Right cardiac atrium (tissue), 5 donors: ENCODE data around the gene KRT2. TPM values are rescaled to one million over a fixed set of nuclear protein-coding genes. Genes with fewer than 3 reads are reported as not detected.

ENCODE experiments used
- ATAC-seq, 2 donors: fragments of 200-7000 bp; cut with Tn5 transposase; one replicate each; pipeline versions ENCODE4 v1.8.0 to v1.9.1; 2020; ENCODE audit warnings: moderate library complexity in 2 of 2, mild to moderate bottlenecking in 1 of 2
- DNase-seq, 3 donors: peaks; one replicate each; pipeline ENCODE4 v3.0.0-alpha.2; 2020
- H3K27ac ChIP-seq: one replicate; pipeline ENCODE4 v1.5.1; 2013; ENCODE audit warnings: mild to moderate bottlenecking, low read length, control low read depth, moderate library complexity
- H3K27me3 ChIP-seq: one replicate; pipeline ENCODE4 v1.6.1; 2013; ENCODE audit not compliant: control insufficient read depth, insufficient read depth
- H3K4me1 ChIP-seq: one replicate; pipeline ENCODE4 v1.6.1; 2013; ENCODE audit warnings: low read length; ENCODE audit not compliant: control insufficient read depth, insufficient read depth
- H3K4me3 ChIP-seq: one replicate; pipeline ENCODE4 v1.5.1; 2013; ENCODE audit warnings: low read length, control low read depth
- H3K9me3 ChIP-seq: one replicate; pipeline ENCODE4 v1.6.1; 2013; ENCODE audit warnings: low read length; ENCODE audit not compliant: control insufficient read depth
- WGBS: extraction: QIAGEN DNeasy Blood & Tissue Kit; methylation state at CpG from one replicate; pipeline ENCODE4 v1.1.7; 2013; 5-methylcytosine and 5-hydroxymethylcytosine counted together
- intact Hi-C, 4 donors: fragments of 100-400 bp; cut with DNase I; formaldehyde crosslinking; loops; one replicate each; pipeline versions ENCODE4 v1.11.0 to v1.14.0; 2022 to 2023
- polyA plus RNA-seq: library from polyadenylated mRNA; stranded (reverse); fragments of 200-250 nt; gene quantifications from one replicate; pipeline ENCODE4 v1.2.3, GENCODE V29; 2013
- total RNA-seq, 4 donors: library from RNA; stranded (reverse); fragmentation: NEBNext Ultra II Directional; extraction: Animal tissue kit (Norgen Biotek cat#: 25700); gene quantifications; one replicate each; pipeline ENCODE4 v1.2.1, GENCODE V29; 2021
- donor health status: healthy with polysubstance abuse.
- donor health status: DM: no; HTN: yes; CAD: no.
- donor health status: DM: no; HTN: no; CAD: no.
- donor health status: DM: no; HTN: yes; CAD: no; lungs with severe emphysema.
- donor health status: DM: yes; HTN: yes; CAD: no.

Gene KRT2
- total and polyA plus RNA-seq, 5 donors, result not detected

- no peaks in the 10 kb centered on the region for H3K4me1 ChIP-seq
- H3K27me3 ChIP-seq, result no peaks in the 10 kb centered on the region
- 83% methylated on average over 12 of the region's 12 CpGs for WGBS
- DNase-seq, result no peak
- ATAC-seq, result no peak
- no peaks in the 10 kb centered on the region for H3K9me3 ChIP-seq
- H3K4me3 ChIP-seq, result no peak overlapping the region
- H3K27ac ChIP-seq, result no peak overlapping the region
- intact Hi-C loops, result no loop called here
These were observed 22.6 kb downstream of the KRT2 start for GRCh38 chr12:52629281-52630007.

- DNase-seq, result no peak
- Histone ChIP-seq H3K9me3 (no peaks in the 10 kb centered on the region), H3K4me1 (no peaks in the 10 kb centered on the region), H3K4me3 (no peak overlapping the region), H3K27ac (no peak overlapping the region), H3K27me3 (no peaks in the 10 kb centered on the region)
- no peak for ATAC-seq
- intact Hi-C loops, result no loop called here
- 77% methylated on average over 2 of the region's 2 CpGs for WGBS
These were observed 23.2 kb downstream of the KRT2 start for GRCh38 chr12:52628841-52629240.

- DNase-seq, result no peak
- Histone ChIP-seq H3K4me1 (no peaks in the 10 kb centered on the region), H3K27me3 (no peaks in the 10 kb centered on the region), H3K27ac (no peak overlapping the region), H3K9me3 (no peaks in the 10 kb centered on the region), H3K4me3 (no peak overlapping the region)
- intact Hi-C loops, result no loop called here
- 80% methylated on average over 4 of the region's 4 CpGs for WGBS
- ATAC-seq, result no peak
These were observed 23.9 kb downstream of the KRT2 start for GRCh38 chr12:52628111-52628507.

- H3K9me3 ChIP-seq, result no peaks in the 10 kb centered on the region
- 52% methylated on average over 2 of the region's 2 CpGs for WGBS
- intact Hi-C loops, result no loop called here
- ATAC-seq (no peak), DNase-seq (no peak)
- H3K27ac ChIP-seq, result no peak overlapping the region
- no peaks in the 10 kb centered on the region for H3K27me3 ChIP-seq
- no peak overlapping the region for H3K4me3 ChIP-seq
- H3K4me1 ChIP-seq, result no peaks in the 10 kb centered on the region
These were observed 24.5 kb downstream of the KRT2 start for GRCh38 chr12:52627395-52628110.

- Histone ChIP-seq H3K4me1 (no peaks in the 10 kb centered on the region), H3K27ac (no peak overlapping the region), H3K27me3 (no peaks in the 10 kb centered on the region), H3K4me3 (no peak overlapping the region), H3K9me3 (no peaks in the 10 kb centered on the region)
- intact Hi-C loops, result no loop called here
- ATAC-seq (no peak), DNase-seq (no peak)
- WGBS, result 75% methylated on average over 5 of the region's 5 CpGs
These were observed 29.7 kb downstream of the KRT2 start for GRCh38 chr12:52622349-52622748.

GRCh38 chr12:52618866-52619265 lies 33.1 kb downstream of the KRT2 start:
- ATAC-seq (no peak), DNase-seq (no peak)
- Histone ChIP-seq H3K4me3 (no peak overlapping the region), H3K9me3 (no peaks in the 10 kb centered on the region), H3K4me1 (no peaks in the 10 kb centered on the region), H3K27ac (no peak overlapping the region), H3K27me3 (no peaks in the 10 kb centered on the region)
- 80% methylated on average over 2 of the region's 2 CpGs for WGBS
- intact Hi-C loops, result no loop called here

GRCh38 chr12:52618216-52618615 lies 33.8 kb downstream of the KRT2 start, which contains the start of gene KRT73:
TSS of gene KRT73 (minus strand) at chr12:52618559. CDS start at chr12:52618524, 35 bp downstream.
- H3K4me3 ChIP-seq, result no peak within 1 kb of the TSS
- H3K4me1 ChIP-seq, result no peaks in the 10 kb centered on the region
- H3K27ac ChIP-seq, result no peak within 1 kb of the TSS
- ATAC-seq (no peak), DNase-seq (no peak)
- WGBS, result 88% methylated on average over 14 of the region's 14 CpGs
- intact Hi-C loops, result no loop called here
- no peaks in the 10 kb centered on the region for H3K9me3 ChIP-seq
- H3K27me3 ChIP-seq, result no peaks in the 10 kb centered on the region

- intact Hi-C loops, result no loop called here
- H3K27ac ChIP-seq, result no peak overlapping the region
- ATAC-seq (no peak), DNase-seq (no peak)
- H3K9me3 ChIP-seq, result no peaks in the 10 kb centered on the region
- WGBS, result 76% methylated on average over 7 of the region's 7 CpGs
- H3K4me3 ChIP-seq, result no peak overlapping the region
- no peaks in the 10 kb centered on the region for H3K27me3 ChIP-seq
- H3K4me1 ChIP-seq, result no peaks in the 10 kb centered on the region
These were observed 34.6 kb downstream of the KRT2 start for GRCh38 chr12:52617403-52617785.

- WGBS, result 73% methylated on average over 10 of the region's 10 CpGs
- Histone ChIP-seq H3K27me3 (no peaks in the 10 kb centered on the region), H3K4me1 (no peaks in the 10 kb centered on the region), H3K9me3 (no peaks in the 10 kb centered on the region), H3K27ac (no peak overlapping the region), H3K4me3 (no peak overlapping the region)
- intact Hi-C loops, result no loop called here
- ATAC-seq (no peak), DNase-seq (no peak)
These were observed 35.2 kb downstream of the KRT2 start for GRCh38 chr12:52616680-52617402.

- ATAC-seq (no peak), DNase-seq (no peak)
- WGBS, result 84% methylated on average over 9 of the region's 9 CpGs
- Histone ChIP-seq H3K4me1 (no peaks in the 10 kb centered on the region), H3K27ac (no peak overlapping the region), H3K4me3 (no peak overlapping the region), H3K9me3 (no peaks in the 10 kb centered on the region), H3K27me3 (no peaks in the 10 kb centered on the region)
- intact Hi-C loops, result no loop called here
These were observed 36.1 kb downstream of the KRT2 start for GRCh38 chr12:52615912-52616311.

- no peak overlapping the region for H3K27ac ChIP-seq
- ATAC-seq (no peak), DNase-seq (no peak)
- intact Hi-C loops, result no loop called here
- no peaks in the 10 kb centered on the region for H3K27me3 ChIP-seq
- no peaks in the 10 kb centered on the region for H3K9me3 ChIP-seq
- 50% methylated on average over 6 of the region's 6 CpGs for WGBS
- no peak overlapping the region for H3K4me3 ChIP-seq
- no peaks in the 10 kb centered on the region for H3K4me1 ChIP-seq
These were observed 36.7 kb downstream of the KRT2 start for GRCh38 chr12:52615208-52615868.
